Measurements from ENCODE around the gene AADACL4.

AADACL4 gene

GRCh38 chr1:12643785-12644184, at the start of gene AADACL4:
AADACL4 (plus strand) TSS chr1:12644085; CDS start chr1:12644547, 462 bp downstream.
- DNase-seq, result no peak

GRCh38 chr1:12594490-12594889, 49.4 kb upstream of the AADACL4 start:
- no peak for DNase-seq

- DNase-seq, result no peak
Observed at GRCh38 chr1:12594966-12595756, 48.7 kb upstream of the AADACL4 start.

GRCh38 chr1:12595757-12596006, 48.2 kb upstream of the AADACL4 start:
- DNase-seq, result no peak

GRCh38 chr1:12596007-12596821, 47.7 kb upstream of the AADACL4 start:
- no peak for DNase-seq

GRCh38 chr1:12597792-12598191, 46.1 kb upstream of the AADACL4 start:
- DNase-seq, result no peak

GRCh38 chr1:12598974-12599373, 44.9 kb upstream of the AADACL4 start:
- no peak for DNase-seq

GRCh38 chr1:12599657-12600056, 44.2 kb upstream of the AADACL4 start:
- no peak for DNase-seq

- no peak for DNase-seq
Observed at GRCh38 chr1:12600335-12600734, 43.5 kb upstream of the AADACL4 start.

GRCh38 chr1:12600880-12601633, 42.8 kb upstream of the AADACL4 start:
- DNase-seq, result peak; percentile 42

- peak; percentile 43 for DNase-seq
Observed at GRCh38 chr1:12601700-12602658, 41.9 kb upstream of the AADACL4 start.

GRCh38 chr1:12602659-12603024, 41.2 kb upstream of the AADACL4 start:
- DNase-seq, result no peak

GRCh38 chr1:12603224-12603623, 40.7 kb upstream of the AADACL4 start:
- no peak for DNase-seq

GRCh38 chr1:12604114-12604874, 39.6 kb upstream of the AADACL4 start:
- DNase-seq, result peak; percentile 81

GRCh38 chr1:12604986-12605385, 38.9 kb upstream of the AADACL4 start:
- DNase-seq, result no peak

GRCh38 chr1:12607263-12607662, 36.6 kb upstream of the AADACL4 start:
- no peak for DNase-seq

GRCh38 chr1:12608311-12608957, 35.5 kb upstream of the AADACL4 start:
- DNase-seq, result no peak

GRCh38 chr1:12609469-12610003, 34.3 kb upstream of the AADACL4 start:
- DNase-seq, result no peak

- DNase-seq, result no peak
Observed at GRCh38 chr1:12610305-12610935, 33.5 kb upstream of the AADACL4 start.

GRCh38 chr1:12610941-12611340, 32.9 kb upstream of the AADACL4 start:
- DNase-seq, result no peak

Measured in hematopoietic multipotent progenitor cell treated with erythropoietin and hydrocortisone succinate and interleukin-3 and kit ligand, for 8 days (in vitro differentiated cells).